HepG2 (cell line): ENCODE results near the gene SEC14L1. TPM values are rescaled to one million over a fixed set of nuclear protein-coding genes. Genes with fewer than 3 reads are reported as not detected.

Source experiments
- CENPT ChIP-seq: sonication (generic); formaldehyde crosslinking; IDR thresholded peaks from 2 replicates; pipeline ENCODE4 v1.8.0; 2022; ENCODE audit warnings: low read depth, mild to moderate bottlenecking, moderate library complexity, missing genetic modification reagents
- DR1 ChIP-seq: sonication (generic); formaldehyde crosslinking; IDR thresholded peaks from 2 replicates; pipeline ENCODE4 v1.8.0; 2021; ENCODE audit warnings: mild to moderate bottlenecking, missing genetic modification reagents, inconsistent platforms
- HDAC1 ChIP-seq: sonication (generic); formaldehyde crosslinking; IDR thresholded peaks from 2 replicates; pipeline ENCODE4 v1.5.1; 2020; ENCODE audit warnings: mild to moderate bottlenecking, missing genetic modification reagents
- HMG20A ChIP-seq: IDR thresholded peaks from 2 replicates; pipeline ENCODE4 v1.6.1; 2016; ENCODE audit warnings: borderline replicate concordance
- MEIS1 ChIP-seq: sonication (generic); formaldehyde crosslinking; IDR thresholded peaks from 2 replicates; pipeline ENCODE4 v1.9.0; 2021; ENCODE audit warnings: mild to moderate bottlenecking, missing genetic modification reagents, moderate library complexity, borderline replicate concordance
- NFE2 ChIP-seq: sonication (generic); formaldehyde crosslinking; IDR thresholded peaks from 2 replicates; pipeline ENCODE4 v1.4.0; 2020; ENCODE audit warnings: missing genetic modification reagents
- NFYB ChIP-seq: sonication (generic); formaldehyde crosslinking; IDR thresholded peaks from 2 replicates; pipeline ENCODE4 v1.4.0; 2020; ENCODE audit warnings: missing genetic modification reagents
- NR1H2 ChIP-seq: sonication (generic); formaldehyde crosslinking; IDR thresholded peaks from 2 replicates; pipeline ENCODE4 v1.8.1; 2022; ENCODE audit warnings: low read depth, missing genetic modification reagents, borderline replicate concordance
- PHF8 ChIP-seq: sonication (generic); formaldehyde crosslinking; IDR thresholded peaks from 2 replicates; pipeline ENCODE4 v1.5.0; 2020; ENCODE audit warnings: missing genetic modification reagents
- RBFOX2 ChIP-seq: fragments of 200-400 bp; formaldehyde crosslinking; IDR thresholded peaks from 2 replicates; pipeline ENCODE4 v1.6.1; 2017; ENCODE audit warnings: low read depth, mild to moderate bottlenecking, low read length
- RORA ChIP-seq: sonication (generic); formaldehyde crosslinking; IDR thresholded peaks from 2 replicates; pipeline ENCODE4 v1.5.0; 2020; ENCODE audit warnings: mild to moderate bottlenecking, missing genetic modification reagents, moderate library complexity
- SATB2 ChIP-seq: sonication (generic); formaldehyde crosslinking; IDR thresholded peaks from 2 replicates; pipeline ENCODE4 v1.5.0; 2020; ENCODE audit warnings: missing genetic modification reagents
- TCF7L2 ChIP-seq: IDR thresholded peaks from 2 replicates; pipeline ENCODE4 v1.6.1; 2011; ENCODE audit warnings: mild to moderate bottlenecking, low read depth, low read length, moderate library complexity
- YEATS4 ChIP-seq: sonication (generic); formaldehyde crosslinking; IDR thresholded peaks from 2 replicates; pipeline ENCODE4 v1.4.0; 2020; ENCODE audit warnings: missing genetic modification reagents, borderline replicate concordance
- ZKSCAN5 ChIP-seq: sonication (generic); formaldehyde crosslinking; IDR thresholded peaks from 2 replicates; pipeline ENCODE4 v1.5.1; 2020; ENCODE audit warnings: mild to moderate bottlenecking, missing genetic modification reagents
- ZNF333 ChIP-seq: sonication (generic); formaldehyde crosslinking; IDR thresholded peaks from 2 replicates; pipeline ENCODE4 v1.4.0; 2020; ENCODE audit warnings: mild to moderate bottlenecking, missing genetic modification reagents, borderline replicate concordance
- ZNF607 ChIP-seq: sonication (generic); formaldehyde crosslinking; IDR thresholded peaks from 2 replicates; pipeline ENCODE4 v1.5.1; 2020; ENCODE audit warnings: missing genetic modification reagents, mild to moderate bottlenecking, borderline replicate concordance
- ZNF775 ChIP-seq: sonication (generic); formaldehyde crosslinking; IDR thresholded peaks from 2 replicates; pipeline ENCODE4 v1.4.0; 2020; ENCODE audit warnings: missing genetic modification reagents, mild to moderate bottlenecking, moderate library complexity, borderline replicate concordance
- ZNF839 ChIP-seq: sonication (generic); formaldehyde crosslinking; IDR thresholded peaks from 2 replicates; pipeline ENCODE4 v1.4.0; 2020; ENCODE audit warnings: missing genetic modification reagents, mild to moderate bottlenecking, borderline replicate concordance
- polyA plus RNA-seq, 8 experiments: library from polyadenylated mRNA; depleted of rRNA in 3 of 8; stranded (reverse) in 7 of 8; unstranded in 1 of 8; fragments of >200 nt; fragmentation: Illumina TruSeq in 4 of 8; extraction: Trizol in 4 of 8; gene quantifications; 2 replicates each; pipeline versions ENCODE4 v1.2.1 to v1.2.3, GENCODE V29; 2011 to 2016; ENCODE audit warnings: low read depth in 4 of 8, missing spikeins in 1 of 8, mixed read lengths in 1 of 8; ENCODE audit not compliant: insufficient read depth in 1 of 8
- total RNA-seq, 5 experiments: library from RNA; depleted of rRNA; stranded (reverse); fragments of >200 nt; fragmentation: Illumina TruSeq; extraction: Trizol; gene quantifications; 2 replicates each; pipeline ENCODE4 v1.2.3, GENCODE V29; 2016; ENCODE audit warnings: low read depth in 1 of 5
- TF ChIP-seq, protein P1 (sequence below): sonication (generic); formaldehyde crosslinking; IDR thresholded peaks from 2 replicates; pipeline ENCODE4 v1.4.0; 2020; ENCODE audit warnings: mild to moderate bottlenecking, missing genetic modification reagents, borderline replicate concordance
- TF ChIP-seq, protein P2 (sequence below): sonication (generic); formaldehyde crosslinking; IDR thresholded peaks from 2 replicates; pipeline ENCODE4 v1.5.0; 2020; ENCODE audit warnings: mild to moderate bottlenecking, low read depth, missing genetic modification reagents, borderline replicate concordance
- TF ChIP-seq, protein P3 (sequence below): sonication (generic); formaldehyde crosslinking; IDR thresholded peaks from 2 replicates; pipeline ENCODE4 v1.5.1; 2020; ENCODE audit warnings: mild to moderate bottlenecking, missing genetic modification reagents, moderate library complexity
- TF ChIP-seq, protein P4 (sequence below): sonication (generic); formaldehyde crosslinking; IDR thresholded peaks from 2 replicates; pipeline ENCODE4 v1.8.0; 2022; ENCODE audit warnings: low read depth, missing genetic modification reagents

Gene SEC14L1
- total and polyA plus RNA-seq, 2 of the 13 experiments (the other 11 are each of a cell fraction or from before 2014, with no cell fraction given) = 26.3 to 43.9 TPM

DNA sequence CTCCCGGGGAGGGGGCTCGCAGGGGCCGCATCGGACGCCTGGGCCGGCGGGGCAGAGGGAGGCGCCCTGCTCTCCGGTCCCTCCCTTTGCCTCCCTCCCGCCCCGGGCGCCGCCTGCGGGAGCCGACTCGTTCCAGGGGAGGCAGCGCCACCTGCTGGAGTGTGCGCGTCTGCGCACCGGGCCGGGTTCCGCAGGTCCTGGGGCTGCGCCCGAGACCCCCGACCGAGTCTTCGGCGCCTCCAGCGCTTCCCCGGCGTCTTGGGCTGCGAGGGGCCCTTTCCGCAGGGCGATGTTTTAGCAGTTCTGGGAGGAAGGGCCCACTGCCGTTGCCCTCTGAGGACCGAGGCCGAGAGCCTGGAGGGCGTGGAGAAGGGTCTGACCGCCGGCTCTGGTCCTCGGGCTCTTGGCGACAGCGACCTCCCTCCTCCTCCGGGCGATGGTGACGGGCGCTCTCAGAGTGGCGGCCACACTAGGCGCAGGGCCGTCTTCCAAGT is 106.3 kb downstream of the SEC14L1 start (continued):
- TF ChIP-seq CENPT (CRISPR knock-in tag) (no peak), ZKSCAN5 (CRISPR knock-in tag) (no peak), PHF8 (CRISPR knock-in tag) (peak; percentile 54), DR1 (CRISPR knock-in tag) (no peak), HMG20A (CRISPR knock-in tag) (no peak), HDAC1 (CRISPR knock-in tag) (peak; percentile 67), YEATS4 (CRISPR knock-in tag) (no peak), RBFOX2 (no peak), RORA (CRISPR knock-in tag) (no peak), ZNF839 (no peak; the same call in 1 of the 2 replicates), TCF7L2 (no peak), NFYB (CRISPR knock-in tag) (no peak), ZNF333 (CRISPR knock-in tag) (0 out of 2 replicates have a peak, but pooled peaks have one; percentile 43), NFE2 (no peak), NR1H2 (CRISPR knock-in tag) (no peak), SATB2 (CRISPR knock-in tag) (no peak), ZNF607 (CRISPR knock-in tag) (no peak), MEIS1 (peak; percentile 93; the same call in 1 of the 2 replicates), ZNF775 (CRISPR knock-in tag) (no peak)
- TF ChIP-seq, protein P1, sequence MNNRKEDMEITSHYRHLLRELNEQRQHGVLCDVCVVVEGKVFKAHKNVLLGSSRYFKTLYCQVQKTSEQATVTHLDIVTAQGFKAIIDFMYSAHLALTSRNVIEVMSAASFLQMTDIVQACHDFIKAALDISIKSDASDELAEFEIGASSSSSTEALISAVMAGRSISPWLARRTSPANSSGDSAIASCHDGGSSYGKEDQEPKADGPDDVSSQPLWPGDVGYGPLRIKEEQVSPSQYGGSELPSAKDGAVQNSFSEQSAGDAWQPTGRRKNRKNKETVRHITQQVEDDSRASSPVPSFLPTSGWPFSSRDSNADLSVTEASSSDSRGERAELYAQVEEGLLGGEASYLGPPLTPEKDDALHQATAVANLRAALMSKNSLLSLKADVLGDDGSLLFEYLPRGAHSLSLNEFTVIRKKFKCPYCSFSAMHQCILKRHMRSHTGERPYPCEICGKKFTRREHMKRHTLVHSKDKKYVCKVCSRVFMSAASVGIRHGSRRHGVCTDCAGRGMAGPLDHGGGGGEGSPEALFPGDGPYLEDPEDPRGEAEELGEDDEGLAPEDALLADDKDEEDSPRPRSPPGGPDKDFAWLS (CRISPR knock-in tag) = no peak
- TF ChIP-seq, protein P2, sequence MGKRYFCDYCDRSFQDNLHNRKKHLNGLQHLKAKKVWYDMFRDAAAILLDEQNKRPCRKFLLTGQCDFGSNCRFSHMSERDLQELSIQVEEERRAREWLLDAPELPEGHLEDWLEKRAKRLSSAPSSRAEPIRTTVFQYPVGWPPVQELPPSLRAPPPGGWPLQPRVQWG (CRISPR knock-in tag) = no peak
- TF ChIP-seq, protein P3, sequence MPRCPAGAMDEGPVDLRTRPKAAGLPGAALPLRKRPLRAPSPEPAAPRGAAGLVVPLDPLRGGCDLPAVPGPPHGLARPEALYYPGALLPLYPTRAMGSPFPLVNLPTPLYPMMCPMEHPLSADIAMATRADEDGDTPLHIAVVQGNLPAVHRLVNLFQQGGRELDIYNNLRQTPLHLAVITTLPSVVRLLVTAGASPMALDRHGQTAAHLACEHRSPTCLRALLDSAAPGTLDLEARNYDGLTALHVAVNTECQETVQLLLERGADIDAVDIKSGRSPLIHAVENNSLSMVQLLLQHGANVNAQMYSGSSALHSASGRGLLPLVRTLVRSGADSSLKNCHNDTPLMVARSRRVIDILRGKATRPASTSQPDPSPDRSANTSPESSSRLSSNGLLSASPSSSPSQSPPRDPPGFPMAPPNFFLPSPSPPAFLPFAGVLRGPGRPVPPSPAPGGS (CRISPR knock-in tag) = no peak
- TF ChIP-seq, protein P4, sequence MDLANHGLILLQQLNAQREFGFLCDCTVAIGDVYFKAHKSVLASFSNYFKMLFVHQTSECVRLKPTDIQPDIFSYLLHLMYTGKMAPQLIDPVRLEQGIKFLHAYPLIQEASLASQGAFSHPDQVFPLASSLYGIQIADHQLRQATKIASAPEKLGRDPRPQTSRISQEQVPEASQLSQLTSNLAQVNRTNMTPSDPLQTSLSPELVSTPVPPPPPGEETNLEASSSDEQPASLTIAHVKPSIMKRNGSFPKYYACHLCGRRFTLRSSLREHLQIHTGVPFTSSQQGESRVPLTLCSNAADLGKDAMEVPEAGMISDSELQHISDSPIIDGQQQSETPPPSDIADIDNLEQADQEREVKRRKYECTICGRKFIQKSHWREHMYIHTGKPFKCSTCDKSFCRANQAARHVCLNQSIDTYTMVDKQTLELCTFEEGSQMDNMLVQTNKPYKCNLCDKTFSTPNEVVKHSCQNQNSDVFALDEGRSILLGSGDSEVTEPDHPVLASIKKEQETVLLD (CRISPR knock-in tag) = no peak
